HEK293 (cell line): ENCODE results near the gene PIK3R5.

Source experiments
- KLF1 ChIP-seq: fragments of 450-650 bp; formaldehyde crosslinking; IDR thresholded peaks from 2 replicates; pipeline ENCODE4 v1.5.1; 2016; ENCODE audit warnings: missing biosample characterization, missing genetic modification characterization
- TRIM28 ChIP-seq: IDR thresholded peaks from 2 replicates; pipeline ENCODE4 v1.6.1; 2011; ENCODE audit warnings: low read length, control low read depth, borderline replicate concordance
- ZNF184 ChIP-seq: fragments of 450-650 bp; IDR thresholded peaks from 2 replicates; pipeline ENCODE4 v1.5.1; 2018; ENCODE audit warnings: missing biosample characterization, mild to moderate bottlenecking, missing genetic modification characterization
- ZNF223 ChIP-seq: fragments of 450-650 bp; formaldehyde crosslinking; IDR thresholded peaks from 2 replicates; pipeline ENCODE4 v1.5.1; 2016; ENCODE audit warnings: missing biosample characterization, missing genetic modification characterization
- ZNF324 ChIP-seq: fragments of 450-650 bp; formaldehyde crosslinking; IDR thresholded peaks from 2 replicates; pipeline ENCODE4 v1.5.1; 2016; ENCODE audit warnings: missing biosample characterization, missing genetic modification characterization
- ZNF335 ChIP-seq: fragments of 450-650 bp; formaldehyde crosslinking; conservative IDR thresholded peaks from 2 replicates; pipeline ENCODE4 v1.5.1; 2016; ENCODE audit warnings: missing biosample characterization, missing genetic modification characterization
- ZNF354C ChIP-seq: fragments of 450-650 bp; formaldehyde crosslinking; IDR thresholded peaks from 2 replicates; pipeline ENCODE4 v1.5.1; 2016; ENCODE audit warnings: missing biosample characterization, missing genetic modification characterization, low read depth, borderline replicate concordance
- ZNF776 ChIP-seq: fragments of 450-650 bp; formaldehyde crosslinking; IDR thresholded peaks from 2 replicates; pipeline ENCODE4 v1.5.0; 2017; ENCODE audit warnings: missing biosample characterization, missing genetic modification characterization, borderline replicate concordance
- ZSCAN30 ChIP-seq: fragments of 450-650 bp; IDR thresholded peaks from 2 replicates; pipeline ENCODE4 v1.5.1; 2018; ENCODE audit warnings: missing biosample characterization, mild to moderate bottlenecking, missing genetic modification characterization, moderate library complexity
- TF ChIP-seq, protein P1 (sequence below): fragments of 450-650 bp; formaldehyde crosslinking; IDR thresholded peaks from 2 replicates; pipeline ENCODE4 v1.5.1; 2016; ENCODE audit warnings: missing biosample characterization, missing genetic modification characterization
- TF ChIP-seq, protein P2 (sequence below): fragments of 450-650 bp; formaldehyde crosslinking; optimal IDR thresholded peaks from 2 replicates; pipeline ENCODE3; 2016; ENCODE audit warnings: missing biosample characterization, mild to moderate bottlenecking, missing genetic modification characterization
- TF ChIP-seq, protein P3 (sequence below): fragments of 450-650 bp; formaldehyde crosslinking; IDR thresholded peaks from 2 replicates; pipeline ENCODE4 v1.5.1; 2016; ENCODE audit warnings: missing biosample characterization, missing genetic modification characterization

DNA sequence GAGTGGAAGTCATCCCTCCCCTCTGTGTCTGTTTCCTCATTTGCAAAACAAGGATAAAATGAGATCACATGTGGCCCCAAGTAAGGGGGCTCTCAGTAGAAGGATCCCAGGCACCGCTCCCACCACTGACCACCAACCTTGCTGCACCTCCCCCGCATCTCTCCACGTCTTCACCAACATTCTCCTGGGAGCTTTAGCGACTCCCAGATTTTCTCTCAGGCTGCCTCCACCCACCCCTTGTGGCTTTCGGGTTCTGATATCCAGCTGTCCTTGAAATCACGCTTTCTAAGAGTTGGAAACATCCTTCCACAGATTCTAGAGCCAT, 39.4 kb upstream of the PIK3R5 start:
- TF ChIP-seq, protein P1, sequence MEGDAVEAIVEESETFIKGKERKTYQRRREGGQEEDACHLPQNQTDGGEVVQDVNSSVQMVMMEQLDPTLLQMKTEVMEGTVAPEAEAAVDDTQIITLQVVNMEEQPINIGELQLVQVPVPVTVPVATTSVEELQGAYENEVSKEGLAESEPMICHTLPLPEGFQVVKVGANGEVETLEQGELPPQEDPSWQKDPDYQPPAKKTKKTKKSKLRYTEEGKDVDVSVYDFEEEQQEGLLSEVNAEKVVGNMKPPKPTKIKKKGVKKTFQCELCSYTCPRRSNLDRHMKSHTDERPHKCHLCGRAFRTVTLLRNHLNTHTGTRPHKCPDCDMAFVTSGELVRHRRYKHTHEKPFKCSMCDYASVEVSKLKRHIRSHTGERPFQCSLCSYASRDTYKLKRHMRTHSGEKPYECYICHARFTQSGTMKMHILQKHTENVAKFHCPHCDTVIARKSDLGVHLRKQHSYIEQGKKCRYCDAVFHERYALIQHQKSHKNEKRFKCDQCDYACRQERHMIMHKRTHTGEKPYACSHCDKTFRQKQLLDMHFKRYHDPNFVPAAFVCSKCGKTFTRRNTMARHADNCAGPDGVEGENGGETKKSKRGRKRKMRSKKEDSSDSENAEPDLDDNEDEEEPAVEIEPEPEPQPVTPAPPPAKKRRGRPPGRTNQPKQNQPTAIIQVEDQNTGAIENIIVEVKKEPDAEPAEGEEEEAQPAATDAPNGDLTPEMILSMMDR (tag by site-specific recombination), result no peak
- no peak for TF ChIP-seq ZNF223 (tag by site-specific recombination)
- no peak for TF ChIP-seq ZNF776
- no peak for TF ChIP-seq ZNF184
- no peak for TF ChIP-seq ZNF354C (tag by site-specific recombination)
- TF ChIP-seq KLF1 (tag by site-specific recombination), result no peak
- no peak for TF ChIP-seq ZNF335
- TF ChIP-seq, protein P2, sequence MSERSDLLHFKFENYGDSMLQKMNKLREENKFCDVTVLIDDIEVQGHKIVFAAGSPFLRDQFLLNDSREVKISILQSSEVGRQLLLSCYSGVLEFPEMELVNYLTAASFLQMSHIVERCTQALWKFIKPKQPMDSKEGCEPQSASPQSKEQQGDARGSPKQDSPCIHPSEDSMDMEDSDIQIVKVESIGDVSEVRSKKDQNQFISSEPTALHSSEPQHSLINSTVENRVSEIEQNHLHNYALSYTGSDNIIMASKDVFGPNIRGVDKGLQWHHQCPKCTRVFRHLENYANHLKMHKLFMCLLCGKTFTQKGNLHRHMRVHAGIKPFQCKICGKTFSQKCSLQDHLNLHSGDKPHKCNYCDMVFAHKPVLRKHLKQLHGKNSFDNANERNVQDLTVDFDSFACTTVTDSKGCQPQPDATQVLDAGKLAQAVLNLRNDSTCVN (tag by site-specific recombination), result no peak
- no peak for TF ChIP-seq ZNF324 (tag by site-specific recombination)
- no peak for TF ChIP-seq TRIM28
- no peak for TF ChIP-seq ZSCAN30 (tag by site-specific recombination)
- TF ChIP-seq, protein P3, sequence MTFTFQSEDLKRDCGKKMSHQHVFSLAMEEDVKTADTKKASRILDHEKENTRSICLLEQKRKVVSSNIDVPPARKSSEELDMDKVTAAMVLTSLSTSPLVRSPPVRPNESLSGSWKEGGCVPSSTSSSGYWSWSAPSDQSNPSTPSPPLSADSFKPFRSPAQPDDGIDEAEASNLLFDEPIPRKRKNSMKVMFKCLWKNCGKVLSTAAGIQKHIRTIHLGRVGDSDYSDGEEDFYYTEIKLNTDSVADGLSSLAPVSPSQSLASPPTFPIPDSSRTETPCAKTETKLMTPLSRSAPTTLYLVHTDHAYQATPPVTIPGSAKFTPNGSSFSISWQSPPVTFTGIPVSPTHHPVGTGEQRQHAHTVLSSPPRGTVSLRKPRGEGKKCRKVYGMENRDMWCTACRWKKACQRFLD (tag by site-specific recombination), result no peak
